Naive thymus-derived CD8-positive, alpha-beta T cell (primary cell): ENCODE results near the gene MAX. TPM values are rescaled to one million over a fixed set of nuclear protein-coding genes. Genes with fewer than 3 reads are reported as not detected.
A peak's percentile ranks its signal among the peaks of the same experiment; 100 is the strongest.

Experiments used
- ATAC-seq, 2 donors: fragments of 150-1000 bp; cut with Tn5 transposase in 1 of 2; sonication (Bioruptor Pico), chemical (Tn5 transposase) in 1 of 2; 1 replicate in 1 of 2; 2 replicates in 1 of 2; pipeline ENCODE4 v1.10.0; 2021; ENCODE audit warnings: mild to moderate bottlenecking in 2 of 2, moderate library complexity in 2 of 2
- POLR2A ChIA-PET: fragments of 350-600 bp; sonication (Branson Sonifier 250); formaldehyde crosslinking; loops from one replicate; lab custom pipeline; 2021; ENCODE audit warnings: antibody characterized with exemption; lab: Charles Lee
- DNase-seq, 10 donors: peaks; one replicate each; pipeline versions ENCODE4 v3.0.0 to v3.0.0-alpha.2; 2020 to 2022
- H3K27ac Mint-ChIP-seq, 10 donors: one replicate each; pipeline ENCODE4 v1.8.0; 2020 to 2022; ENCODE audit warnings: mild to moderate bottlenecking in 10 of 10, mixed read lengths in 10 of 10, moderate library complexity in 4 of 10, inconsistent platforms in 1 of 10
- H3K27me3 Mint-ChIP-seq, 5 donors: one replicate each; pipeline ENCODE4 v1.8.0; 2021 to 2022; ENCODE audit warnings: mixed read lengths in 5 of 5
- H3K36me3 Mint-ChIP-seq, 3 donors: one replicate each; pipeline ENCODE4 v1.8.0; 2020 to 2022; ENCODE audit warnings: mixed read lengths in 3 of 3, mild to moderate bottlenecking in 2 of 3, inconsistent platforms in 1 of 3
- H3K4me1 Mint-ChIP-seq, 4 donors: one replicate each; pipeline ENCODE4 v1.8.0; 2021 to 2022; ENCODE audit warnings: mixed read lengths in 4 of 4
- H3K4me3 Mint-ChIP-seq, 10 donors: one replicate each; pipeline ENCODE4 v1.8.0; 2020 to 2022; ENCODE audit warnings: mild to moderate bottlenecking in 10 of 10, mixed read lengths in 10 of 10, moderate library complexity in 6 of 10, inconsistent platforms in 1 of 10
- H3K9me3 Mint-ChIP-seq, 9 donors: one replicate each; pipeline ENCODE4 v1.8.0; 2020 to 2022; ENCODE audit warnings: mixed read lengths in 9 of 9, mild to moderate bottlenecking in 3 of 9, inconsistent platforms in 1 of 9, moderate library complexity in 1 of 9
- polyA plus RNA-seq, 3 donors: library from polyadenylated mRNA; unstranded; fragments of 300-500 nt; fragmentation: Illumina TruSeq; gene quantifications; one replicate each; pipeline ENCODE4 v1.2.3, GENCODE V29; 2021
- total RNA-seq, 8 experiments: library from RNA in 2 of 8; stranded (reverse) in 2 of 8; gene quantifications; one replicate each; pipeline ENCODE4 v1.2.3 and lab custom pipeline; 2021 to 2026

The MAX gene
- total and polyA plus RNA-seq, 5 experiments from 2014 or later: 121 to 216 (median 140) TPM

GRCh38 chr14:65079768-65080167, 22.5 kb downstream of the MAX start:
- POLR2A ChIA-PET: interaction anchor here (1.0 kb wide), 1 partner anchor 93 kb away, joined by 4 read pairs; the partner anchor contains the start of gene FNTB
- peaks cover 51 to 86% (median 77%) of the 10 kb centered on the region in 4 donors for H3K4me1 Mint-ChIP-seq
- peak overlapping the region in 4 of 10 donors; percentile 19 to 69 (median 38) for H3K4me3 Mint-ChIP-seq
- no peak for DNase-seq
- H3K36me3 Mint-ChIP-seq: peaks cover 0 to 96% (median 33%) of the 10 kb centered on the region in 3 donors
- H3K9me3 Mint-ChIP-seq: no peaks in the 10 kb centered on the region
- H3K27me3 Mint-ChIP-seq: no peaks in the 10 kb centered on the region
- peak overlapping the region; percentile 39 to 87 (median 80) for H3K27ac Mint-ChIP-seq
- ATAC-seq: no peak

- Mint-ChIP-seq H3K27me3 (no peaks in the 10 kb centered on the region), H3K9me3 (no peaks in the 10 kb centered on the region), H3K4me3 (peak overlapping the region in 8 of 10 donors; percentile 5 to 69 (median 38)), H3K27ac (peak overlapping the region; percentile 22 to 87 (median 76)), H3K36me3 (peaks cover 0 to 96% (median 29%) of the 10 kb centered on the region in 3 donors), H3K4me1 (peaks cover 53 to 87% (median 78%) of the 10 kb centered on the region in 4 donors)
- ATAC-seq (peak; percentile 60 to 73), DNase-seq (peak in 1 of 10 donors; percentile 28)
- POLR2A ChIA-PET: interaction anchor here (1.0 kb wide), 1 partner anchor 93 kb away, joined by 4 read pairs; the partner anchor contains the start of gene FNTB
Observed at GRCh38 chr14:65079201-65079600, 23.1 kb downstream of the MAX start.

GRCh38 chr14:65077318-65077717, 25.0 kb downstream of the MAX start:
- POLR2A ChIA-PET: no interaction called here
- Mint-ChIP-seq H3K4me1 (peaks cover 51 to 80% (median 64%) of the 10 kb centered on the region in 4 donors), H3K36me3 (peaks cover 0 to 90% (median 25%) of the 10 kb centered on the region in 3 donors), H3K27me3 (no peaks in the 10 kb centered on the region), H3K27ac (no peak overlapping the region), H3K4me3 (peak overlapping the region in 1 of 10 donors; percentile 34), H3K9me3 (no peaks in the 10 kb centered on the region)
- ATAC-seq (no peak), DNase-seq (no peak)

- no peak for DNase-seq
- Mint-ChIP-seq H3K36me3 (peaks cover 0 to 75% (median 16%) of the 10 kb centered on the region in 3 donors), H3K4me1 (peaks cover 39 to 65% (median 49%) of the 10 kb centered on the region in 4 donors), H3K4me3 (no peak overlapping the region), H3K27ac (peak overlapping the region in 3 of 10 donors; percentile 38 to 73 (median 54)), H3K9me3 (no peaks in the 10 kb centered on the region), H3K27me3 (no peaks in the 10 kb centered on the region)
- POLR2A ChIA-PET: interaction anchor here (0.7 kb wide), 1 partner anchor 27 kb away, joined by 3 read pairs; the partner anchor contains the start of gene MAX
- no peak for ATAC-seq
Observed at GRCh38 chr14:65075628-65076325, 26.5 kb downstream of the MAX start.

GRCh38 chr14:65074449-65075150, 27.7 kb downstream of the MAX start:
- Mint-ChIP-seq H3K4me3 (no peak overlapping the region), H3K27me3 (no peaks in the 10 kb centered on the region), H3K27ac (peak overlapping the region in 8 of 10 donors; percentile 8 to 73 (median 66)), H3K4me1 (peaks cover 28 to 54% (median 37%) of the 10 kb centered on the region in 4 donors), H3K9me3 (no peaks in the 10 kb centered on the region), H3K36me3 (peaks cover 0 to 70% (median 24%) of the 10 kb centered on the region in 3 donors)
- POLR2A ChIA-PET: interaction anchor here (0.8 kb wide), 1 partner anchor 8 kb away, joined by 3 read pairs; no protein-coding TSS in a partner anchor
- DNase-seq (no peak), ATAC-seq (no peak)

GRCh38 chr14:65073605-65074201, 28.6 kb downstream of the MAX start:
- no peaks in the 10 kb centered on the region for H3K27me3 Mint-ChIP-seq
- no peak for DNase-seq
- peaks cover 0 to 64% (median 19%) of the 10 kb centered on the region in 3 donors for H3K36me3 Mint-ChIP-seq
- ATAC-seq: no peak
- H3K4me1 Mint-ChIP-seq: peaks cover 21 to 46% (median 29%) of the 10 kb centered on the region in 4 donors
- no peak overlapping the region for H3K4me3 Mint-ChIP-seq
- POLR2A ChIA-PET: interaction anchor here (0.8 kb wide), 1 partner anchor 9 kb away, joined by 3 read pairs; no protein-coding TSS in a partner anchor
- peak overlapping the region in 8 of 10 donors; percentile 3 to 73 (median 48) for H3K27ac Mint-ChIP-seq
- no peaks in the 10 kb centered on the region for H3K9me3 Mint-ChIP-seq

GRCh38 chr14:65072937-65073336, 29.4 kb downstream of the MAX start:
- H3K27ac Mint-ChIP-seq: peak overlapping the region in 6 of 10 donors; percentile 12 to 48 (median 35)
- H3K9me3 Mint-ChIP-seq: no peaks in the 10 kb centered on the region
- DNase-seq (no peak), ATAC-seq (no peak)
- H3K36me3 Mint-ChIP-seq: peaks cover 0 to 64% (median 19%) of the 10 kb centered on the region in 3 donors
- POLR2A ChIA-PET: no interaction called here
- H3K4me3 Mint-ChIP-seq: no peak overlapping the region
- H3K4me1 Mint-ChIP-seq: peaks cover 23 to 42% (median 28%) of the 10 kb centered on the region in 4 donors
- H3K27me3 Mint-ChIP-seq: no peaks in the 10 kb centered on the region

- ATAC-seq (no peak), DNase-seq (no peak)
- Mint-ChIP-seq H3K9me3 (no peaks in the 10 kb centered on the region), H3K4me3 (no peak overlapping the region), H3K4me1 (peaks cover 21 to 36% (median 26%) of the 10 kb centered on the region in 4 donors), H3K27me3 (no peaks in the 10 kb centered on the region), H3K27ac (peak overlapping the region in 9 of 10 donors; percentile 7 to 81 (median 35)), H3K36me3 (peaks cover 0 to 62% (median 15%) of the 10 kb centered on the region in 3 donors)
- POLR2A ChIA-PET: interaction anchor here (0.6 kb wide), 1 partner anchor 32 kb away, joined by 3 read pairs; no protein-coding TSS in a partner anchor
Observed at GRCh38 chr14:65072256-65072655, 30.1 kb downstream of the MAX start.

GRCh38 chr14:65071544-65071943, 30.8 kb downstream of the MAX start:
- H3K27me3 Mint-ChIP-seq: no peaks in the 10 kb centered on the region
- H3K4me1 Mint-ChIP-seq: peaks cover 19 to 31% (median 23%) of the 10 kb centered on the region in 4 donors
- H3K27ac Mint-ChIP-seq: peak overlapping the region in 1 of 10 donors; percentile 34
- no peak for ATAC-seq
- DNase-seq: no peak
- H3K9me3 Mint-ChIP-seq: no peaks in the 10 kb centered on the region
- POLR2A ChIA-PET: no interaction called here
- H3K4me3 Mint-ChIP-seq: no peak overlapping the region
- H3K36me3 Mint-ChIP-seq: peaks cover 0 to 59% (median 13%) of the 10 kb centered on the region in 3 donors

GRCh38 chr14:65070471-65070976, 31.8 kb downstream of the MAX start:
- Mint-ChIP-seq H3K4me1 (peaks cover 15 to 24% (median 18%) of the 10 kb centered on the region in 4 donors), H3K4me3 (no peak overlapping the region), H3K9me3 (no peaks in the 10 kb centered on the region), H3K27me3 (no peaks in the 10 kb centered on the region), H3K36me3 (peaks cover 3 to 57% (median 17%) of the 10 kb centered on the region in 3 donors), H3K27ac (peak overlapping the region in 1 of 10 donors; percentile 8)
- DNase-seq (no peak), ATAC-seq (no peak)
- POLR2A ChIA-PET: interaction anchor here (0.6 kb wide), 1 partner anchor 292 kb away, joined by 6 read pairs; no protein-coding TSS in a partner anchor

GRCh38 chr14:65069874-65070413, 32.4 kb downstream of the MAX start:
- no peak overlapping the region for H3K4me3 Mint-ChIP-seq
- POLR2A ChIA-PET: interaction anchor here (0.5 kb wide), 1 partner anchor 55 kb away, joined by 3 read pairs; no protein-coding TSS in a partner anchor
- peak overlapping the region in 1 of 10 donors; percentile 8 for H3K27ac Mint-ChIP-seq
- peaks cover 5 to 57% (median 23%) of the 10 kb centered on the region in 3 donors for H3K36me3 Mint-ChIP-seq
- H3K4me1 Mint-ChIP-seq: peaks cover 12 to 18% (median 14%) of the 10 kb centered on the region in 4 donors
- DNase-seq (no peak), ATAC-seq (no peak)
- H3K27me3 Mint-ChIP-seq: no peaks in the 10 kb centered on the region
- no peaks in the 10 kb centered on the region for H3K9me3 Mint-ChIP-seq
